ENCODE results near the gene PCDH15.

DNA sequence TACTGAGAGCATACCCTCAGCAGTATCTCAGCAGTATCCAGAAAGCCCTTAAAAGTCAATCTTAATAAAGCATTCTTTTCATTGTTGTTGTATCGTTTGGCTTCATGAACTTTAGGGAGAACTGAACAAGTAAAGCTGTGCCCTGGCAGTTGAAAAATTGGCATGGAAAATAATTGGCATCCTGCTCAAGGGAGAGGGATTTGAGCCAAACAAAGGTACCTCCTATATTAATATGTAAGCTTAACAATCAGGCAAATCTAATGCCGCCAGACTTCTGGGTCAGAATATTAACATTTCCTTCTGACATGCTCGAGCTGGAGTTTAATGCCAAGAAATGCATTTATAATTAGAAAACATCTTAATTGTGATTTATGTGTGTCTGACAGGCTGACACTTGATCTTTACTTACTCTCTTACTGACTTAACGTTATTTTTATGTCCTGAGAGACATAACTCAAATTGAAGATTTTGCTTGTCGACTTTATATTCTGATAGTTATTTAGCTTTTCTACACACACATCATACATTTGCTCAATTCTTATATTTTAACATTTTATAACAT is 42.1 kb upstream of the PCDH15 start:
- no peak for TF ChIP-seq ARID2 (CRISPR knock-in tag; IDR thresholded peaks at IDR 0.05; ENCODE audit: borderline replicate concordance)
- no peak for TF ChIP-seq IKZF4 (CRISPR knock-in tag; IDR thresholded peaks at IDR 0.05; ENCODE audit: borderline replicate concordance, low read depth, not compliant biosample characterization)
- no peak for TF ChIP-seq CHD2 (IDR thresholded peaks at IDR 0.05; ENCODE audit: low read depth, low read length)

Measured in HepG2 (cell line).